Measurements from ENCODE around the gene PGAP6. TPM values are rescaled to one million over a fixed set of nuclear protein-coding genes. Genes with fewer than 3 reads are reported as not detected.

The PGAP6 gene
- total and polyA plus RNA-seq, 2 of the 4 experiments (the other 2 are of a cell fraction), result 49.1 to 124 TPM

GRCh38 chr16:360698-361336 lies 21.0 kb downstream of the PGAP6 start:
- Histone ChIP-seq H3K79me1 (ENCODE audit: low read depth in 1 of 2, low read length in 2 of 2) (no peaks in the 10 kb centered on the region), H2BK5ac (ENCODE audit: low read depth, low read length, poor library complexity, severe bottlenecking) (no peak overlapping the region), H3K9me3 (ENCODE audit: control insufficient read depth, insufficient read depth, low read length) (no peaks in the 10 kb centered on the region), H4K8ac (ENCODE audit: low read depth in 2 of 2, low read length in 2 of 2) (no peak overlapping the region), H3K23ac (ENCODE audit: low read depth, low read length) (no peak overlapping the region), H3K27ac (ENCODE audit: insufficient read depth, low read length) (no peak overlapping the region), H3K14ac (replicated peaks; ENCODE audit: low read depth, low read length) (no peak overlapping the region), H2AK9ac (replicated peaks; ENCODE audit: low read depth, low read length, poor library complexity) (no peak overlapping the region), H3K27me3 (ENCODE audit: control insufficient read depth, insufficient read depth, low read length) (no peaks in the 10 kb centered on the region), H3K9ac (ENCODE audit: low read depth, low read length) (no peak overlapping the region), H4K20me1 (ENCODE audit: insufficient read depth, low read length) (no peaks in the 10 kb centered on the region), H2BK15ac (ENCODE audit: low read depth, low read length) (no peak overlapping the region), H3K56ac (ENCODE audit: extremely low read depth, insufficient read depth, low read length) (no peak overlapping the region), H3K4me3 (ENCODE audit: insufficient read depth, low read depth, low read length) (no peak overlapping the region), H2AK5ac (ENCODE audit: low read depth, low read length) (no peak overlapping the region), H3K36me3 (ENCODE audit: control insufficient read depth, insufficient read depth, low read length) (no peaks in the 10 kb centered on the region), H3K4me1 (ENCODE audit: control insufficient read depth, insufficient read depth, low read length) (no peaks in the 10 kb centered on the region), H3K9me1 (ENCODE audit: insufficient read depth, low read length) (no peaks in the 10 kb centered on the region), H4K91ac (ENCODE audit: insufficient read depth, low read depth, low read length) (no peak overlapping the region), H2BK120ac (ENCODE audit: low read depth, low read length) (no peak overlapping the region), H3K18ac (ENCODE audit: low read depth, low read length) (no peak overlapping the region), H3K4me2 (ENCODE audit: low read depth, low read length) (no peak overlapping the region), H2AFZ (replicated peaks; ENCODE audit: low read length, poor library complexity) (no peak overlapping the region), H4K5ac (ENCODE audit: low read depth, low read length) (no peak overlapping the region), H3K4ac (ENCODE audit: low read depth, low read length) (no peak overlapping the region), H2BK20ac (ENCODE audit: low read depth, low read length) (no peak overlapping the region)
- TF ChIP-seq BHLHE40 (IDR thresholded peaks at IDR 0.05; ENCODE audit: low read depth, low read length), result no peak
- DNase-seq, result no peak
- dilution Hi-C loops (cut with HindIII; ENCODE audit: low sequenced_read_pairs, unreplicated experiment) (no loop called here), in situ Hi-C loops (cut with MboI; ENCODE audit: low sequenced_read_pairs) (no loop called here), intact Hi-C loops (cut with micrococcal nuclease) (no loop called here)
- no peak for ATAC-seq (ENCODE audit: low read depth)
- 84% methylated on average over 35 of the region's 47 CpGs; no CpG with 5 or more reads in 1 of the 2 experiments for WGBS, 2 experiments (ENCODE audit: extremely low coverage in 2 of 2, insufficient read length in 1 of 2)
- BruUV-seq (replicated peaks), result no TSS peak
- POLR2A ChIA-PET (ENCODE audit: unreplicated experiment), result no interaction called here
- CTCF ChIA-PET, result interaction anchor here (2.2 kb wide), 1 partner anchor 264 kb away, joined by 8 read pairs; no protein-coding TSS in a partner anchor
